Loucy (cell line): Measurements from ENCODE around the gene POU2F1.

Experiments used
- CTCF ChIP-seq: fragments of 200-600 bp; sonication (generic); conservative IDR thresholded peaks from 2 replicates; pipeline ENCODE4 v1.5.1; 2014; ENCODE audit warnings: mild to moderate bottlenecking, antibody characterized with exemption, low read length
- EZH2phosphoT487 ChIP-seq: fragments of 200-600 bp; IDR thresholded peaks from 2 replicates; pipeline ENCODE4 v1.6.1; 2018; ENCODE audit warnings: antibody characterized with exemption, mild to moderate bottlenecking, moderate library complexity, borderline replicate concordance

- TF ChIP-seq CTCF (no peak), EZH2phosphoT487 (no peak)
These were observed 149.2 kb downstream of the POU2F1 start for GRCh38 chr1:167369933-167370332.
